ENCODE data around the gene PRKAR1B.

DNA sequence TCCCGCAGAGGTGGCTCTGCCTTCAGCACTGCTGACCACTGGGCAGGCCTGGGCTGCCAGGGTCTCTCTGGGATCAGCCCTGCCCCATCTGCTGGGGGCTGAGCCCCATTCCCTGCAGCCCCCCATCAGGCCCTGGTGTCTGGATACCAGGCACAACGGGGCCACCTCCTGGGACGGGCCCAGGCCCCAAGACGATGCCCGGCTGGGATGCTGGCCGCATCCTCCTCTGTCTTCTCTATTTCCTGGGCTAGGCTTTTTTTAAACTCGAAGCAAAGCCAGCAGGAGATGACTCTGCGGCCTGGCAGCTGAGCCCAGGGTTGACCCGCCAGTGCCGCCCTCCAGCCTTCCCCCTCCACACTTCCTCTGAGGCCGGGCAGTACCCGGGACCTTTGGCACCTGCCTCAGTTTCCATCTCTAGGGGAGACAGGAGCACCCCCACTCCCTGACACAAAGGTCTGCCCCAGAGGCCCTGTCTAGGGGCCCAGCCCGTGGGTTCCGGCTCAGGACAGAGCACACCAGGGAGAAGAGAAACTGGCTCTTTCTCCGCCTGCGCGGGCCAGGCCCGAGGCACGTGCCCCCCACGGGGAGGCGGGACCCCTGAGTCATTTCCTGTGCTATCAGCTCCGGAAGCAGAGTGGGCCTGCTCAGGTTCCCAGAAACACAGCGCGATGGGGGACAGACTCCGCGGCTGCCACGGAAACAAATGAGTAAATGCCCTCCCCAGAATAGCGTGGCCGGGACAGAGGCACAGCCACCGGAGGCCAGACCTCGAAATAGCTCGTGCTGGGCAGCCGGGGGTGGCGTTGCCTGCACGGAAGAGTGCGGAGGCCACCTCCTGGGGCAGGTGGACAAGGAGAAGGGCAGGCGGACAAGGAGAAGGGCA lies 122.8 kb downstream of the PRKAR1B start:
- TF ChIP-seq ZNF114 (tag by site-specific recombination; IDR thresholded peaks at IDR 0.05) (no peak), KLF8 (tag by site-specific recombination; IDR thresholded peaks at IDR 0.05) (no peak), ZFP37 (tag by site-specific recombination; IDR thresholded peaks at IDR 0.05) (no peak), ZNF501 (tag by site-specific recombination; IDR thresholded peaks at IDR 0.05) (no peak), ZNF239 (tag by site-specific recombination; IDR thresholded peaks at IDR 0.05) (no peak), YY1 (tag by site-specific recombination; IDR thresholded peaks at IDR 0.05) (no peak), ZNF792 (tag by site-specific recombination; IDR thresholded peaks at IDR 0.05) (no peak)
- TF ChIP-seq, protein P1, sequence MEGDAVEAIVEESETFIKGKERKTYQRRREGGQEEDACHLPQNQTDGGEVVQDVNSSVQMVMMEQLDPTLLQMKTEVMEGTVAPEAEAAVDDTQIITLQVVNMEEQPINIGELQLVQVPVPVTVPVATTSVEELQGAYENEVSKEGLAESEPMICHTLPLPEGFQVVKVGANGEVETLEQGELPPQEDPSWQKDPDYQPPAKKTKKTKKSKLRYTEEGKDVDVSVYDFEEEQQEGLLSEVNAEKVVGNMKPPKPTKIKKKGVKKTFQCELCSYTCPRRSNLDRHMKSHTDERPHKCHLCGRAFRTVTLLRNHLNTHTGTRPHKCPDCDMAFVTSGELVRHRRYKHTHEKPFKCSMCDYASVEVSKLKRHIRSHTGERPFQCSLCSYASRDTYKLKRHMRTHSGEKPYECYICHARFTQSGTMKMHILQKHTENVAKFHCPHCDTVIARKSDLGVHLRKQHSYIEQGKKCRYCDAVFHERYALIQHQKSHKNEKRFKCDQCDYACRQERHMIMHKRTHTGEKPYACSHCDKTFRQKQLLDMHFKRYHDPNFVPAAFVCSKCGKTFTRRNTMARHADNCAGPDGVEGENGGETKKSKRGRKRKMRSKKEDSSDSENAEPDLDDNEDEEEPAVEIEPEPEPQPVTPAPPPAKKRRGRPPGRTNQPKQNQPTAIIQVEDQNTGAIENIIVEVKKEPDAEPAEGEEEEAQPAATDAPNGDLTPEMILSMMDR (tag by site-specific recombination; IDR thresholded peaks at IDR 0.05) = no peak
- TF ChIP-seq, protein P2, sequence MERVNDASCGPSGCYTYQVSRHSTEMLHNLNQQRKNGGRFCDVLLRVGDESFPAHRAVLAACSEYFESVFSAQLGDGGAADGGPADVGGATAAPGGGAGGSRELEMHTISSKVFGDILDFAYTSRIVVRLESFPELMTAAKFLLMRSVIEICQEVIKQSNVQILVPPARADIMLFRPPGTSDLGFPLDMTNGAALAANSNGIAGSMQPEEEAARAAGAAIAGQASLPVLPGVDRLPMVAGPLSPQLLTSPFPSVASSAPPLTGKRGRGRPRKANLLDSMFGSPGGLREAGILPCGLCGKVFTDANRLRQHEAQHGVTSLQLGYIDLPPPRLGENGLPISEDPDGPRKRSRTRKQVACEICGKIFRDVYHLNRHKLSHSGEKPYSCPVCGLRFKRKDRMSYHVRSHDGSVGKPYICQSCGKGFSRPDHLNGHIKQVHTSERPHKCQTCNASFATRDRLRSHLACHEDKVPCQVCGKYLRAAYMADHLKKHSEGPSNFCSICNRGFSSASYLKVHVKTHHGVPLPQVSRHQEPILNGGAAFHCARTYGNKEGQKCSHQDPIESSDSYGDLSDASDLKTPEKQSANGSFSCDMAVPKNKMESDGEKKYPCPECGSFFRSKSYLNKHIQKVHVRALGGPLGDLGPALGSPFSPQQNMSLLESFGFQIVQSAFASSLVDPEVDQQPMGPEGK (tag by site-specific recombination; IDR thresholded peaks at IDR 0.05) = no peak
